Astrocyte of the cerebellum (primary cell): Measurements from ENCODE around the gene IMP4.

Source experiments
- DNase-seq: peaks from one replicate; pipeline ENCODE4 v3.0.0-alpha.2; 2011; ENCODE audit warnings: low read depth
- H3K4me3 ChIP-seq: 2 replicates; pipeline ENCODE4 v1.5.1; 2011; ENCODE audit warnings: mild to moderate bottlenecking, low read depth, low read length, moderate library complexity
- in situ Hi-C: cut with HindIII; loops from 2 replicates; pipeline ENCODE4 v1.10.0; 2017; ENCODE audit warnings: low sequenced_read_pairs
- TF ChIP-seq, protein P1 (sequence below): IDR thresholded peaks from 2 replicates; pipeline ENCODE4 v1.5.1; 2012; ENCODE audit warnings: low read length, low read depth, moderate library complexity, mild to moderate bottlenecking; ENCODE audit errors: missing control alignments

Gene IMP4

DNA sequence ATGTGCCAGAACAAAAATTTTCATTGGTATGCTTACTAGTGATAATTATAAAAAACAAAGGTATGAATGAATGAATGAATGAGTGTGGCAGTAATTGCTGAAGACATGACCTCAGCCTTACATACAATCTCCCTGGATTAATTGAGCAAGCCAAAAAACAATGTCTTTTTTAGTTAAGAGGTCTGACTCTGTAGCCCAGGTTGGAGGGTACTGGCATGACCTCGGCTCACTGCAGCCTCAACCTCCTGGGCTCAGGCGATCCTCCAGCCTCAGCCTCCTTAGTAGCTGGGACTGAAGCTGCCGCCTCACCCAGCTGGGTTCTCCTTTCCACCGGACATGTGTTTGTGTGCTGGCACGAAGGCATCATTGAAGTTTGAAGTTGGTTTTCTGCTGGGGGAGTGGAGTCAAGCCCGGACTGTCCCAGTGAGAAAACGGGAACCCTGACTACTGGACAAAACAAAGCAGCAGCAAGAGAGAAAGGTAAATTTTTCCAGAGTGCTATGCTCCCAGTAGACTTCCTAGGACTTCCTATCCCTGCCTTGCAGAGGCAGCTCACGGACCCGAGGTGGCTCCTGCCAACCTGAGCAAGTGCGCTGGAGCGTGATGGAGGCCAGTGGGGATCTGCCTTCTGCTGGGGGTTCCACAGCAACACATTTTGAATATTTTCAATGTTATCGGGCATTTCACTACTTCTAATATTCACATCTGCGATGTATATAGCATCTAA lies 6.4 kb upstream of the IMP4 start:
- TF ChIP-seq, protein P1, sequence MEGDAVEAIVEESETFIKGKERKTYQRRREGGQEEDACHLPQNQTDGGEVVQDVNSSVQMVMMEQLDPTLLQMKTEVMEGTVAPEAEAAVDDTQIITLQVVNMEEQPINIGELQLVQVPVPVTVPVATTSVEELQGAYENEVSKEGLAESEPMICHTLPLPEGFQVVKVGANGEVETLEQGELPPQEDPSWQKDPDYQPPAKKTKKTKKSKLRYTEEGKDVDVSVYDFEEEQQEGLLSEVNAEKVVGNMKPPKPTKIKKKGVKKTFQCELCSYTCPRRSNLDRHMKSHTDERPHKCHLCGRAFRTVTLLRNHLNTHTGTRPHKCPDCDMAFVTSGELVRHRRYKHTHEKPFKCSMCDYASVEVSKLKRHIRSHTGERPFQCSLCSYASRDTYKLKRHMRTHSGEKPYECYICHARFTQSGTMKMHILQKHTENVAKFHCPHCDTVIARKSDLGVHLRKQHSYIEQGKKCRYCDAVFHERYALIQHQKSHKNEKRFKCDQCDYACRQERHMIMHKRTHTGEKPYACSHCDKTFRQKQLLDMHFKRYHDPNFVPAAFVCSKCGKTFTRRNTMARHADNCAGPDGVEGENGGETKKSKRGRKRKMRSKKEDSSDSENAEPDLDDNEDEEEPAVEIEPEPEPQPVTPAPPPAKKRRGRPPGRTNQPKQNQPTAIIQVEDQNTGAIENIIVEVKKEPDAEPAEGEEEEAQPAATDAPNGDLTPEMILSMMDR = no peak
- no peak overlapping the region for H3K4me3 ChIP-seq
- in situ Hi-C loops = no loop called here
- no peak for DNase-seq

DNA sequence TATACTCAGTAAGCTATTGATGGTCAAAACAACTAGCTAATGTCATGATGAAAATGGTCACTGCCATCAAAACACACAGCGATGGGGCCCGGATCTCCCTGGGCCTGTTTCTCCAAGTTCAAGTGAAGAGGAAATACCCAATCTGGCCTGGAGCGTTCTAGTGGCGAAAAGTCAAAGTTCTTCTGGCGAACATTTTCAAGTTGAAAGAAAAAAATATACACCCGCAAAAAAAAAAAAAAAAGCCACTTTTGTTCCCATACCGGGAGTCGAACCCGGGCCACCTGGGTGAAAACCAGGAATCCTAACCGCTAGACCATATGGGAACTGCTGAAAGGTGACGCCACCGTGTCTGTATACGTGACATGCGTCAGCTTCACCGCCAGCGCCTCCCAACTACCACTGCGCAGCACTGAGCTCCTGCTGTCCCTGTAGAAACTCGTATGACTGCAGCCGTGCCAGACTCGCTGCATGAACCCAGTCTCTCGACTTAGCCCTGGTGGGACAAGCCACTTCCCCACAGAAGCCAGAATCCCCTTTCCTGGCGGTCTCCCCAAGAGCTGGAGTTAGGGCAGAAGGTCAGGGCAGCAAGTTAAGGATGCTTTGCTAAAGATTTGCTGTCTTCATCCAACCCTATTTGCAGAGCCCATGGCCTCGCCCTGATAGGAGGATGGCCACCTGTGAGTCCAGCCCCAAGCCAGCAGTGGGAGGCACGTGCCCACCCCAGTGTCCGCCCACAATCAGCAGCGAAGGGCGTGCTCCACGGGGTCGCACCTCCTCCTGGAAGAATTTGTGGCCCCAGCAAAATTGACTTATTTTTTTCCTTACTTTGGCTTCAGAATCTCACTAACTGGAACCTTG lies 5.6 kb upstream of the IMP4 start:
- in situ Hi-C loops = no loop called here
- peak; percentile 47 for DNase-seq
- peak overlapping the region; percentile 36 for H3K4me3 ChIP-seq
- TF ChIP-seq, protein P1 = no peak

DNA sequence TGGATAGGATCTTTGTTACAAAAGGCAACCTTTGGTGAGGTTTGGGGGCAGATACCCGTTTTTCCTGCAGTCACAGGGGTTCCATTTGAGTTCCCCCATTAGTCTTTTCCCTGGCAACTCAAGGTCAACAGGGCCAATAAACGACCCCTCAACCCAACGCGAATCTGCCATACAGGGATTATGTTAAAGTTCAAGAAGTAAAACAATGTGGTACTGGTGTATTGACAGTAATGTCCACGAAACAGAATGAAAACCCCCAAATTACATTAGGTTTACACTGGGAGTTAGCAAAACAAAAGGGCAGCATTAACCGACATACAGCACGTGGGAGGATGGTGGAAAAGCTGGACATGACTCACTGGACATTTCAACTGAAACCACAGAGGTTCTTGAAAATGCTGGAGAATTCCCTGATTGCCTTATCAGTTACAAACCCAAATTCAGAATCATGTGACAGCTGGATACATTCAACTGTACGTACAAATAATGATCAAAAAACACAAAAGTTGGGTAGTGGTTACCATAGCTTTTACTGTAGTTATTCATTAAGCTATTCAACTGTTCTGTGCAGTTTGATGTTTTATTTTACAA lies 4.9 kb upstream of the IMP4 start:
- in situ Hi-C loops = no loop called here
- H3K4me3 ChIP-seq = peak overlapping the region; percentile 36
- TF ChIP-seq, protein P1 = no peak
- peak; percentile 36 for DNase-seq

DNA sequence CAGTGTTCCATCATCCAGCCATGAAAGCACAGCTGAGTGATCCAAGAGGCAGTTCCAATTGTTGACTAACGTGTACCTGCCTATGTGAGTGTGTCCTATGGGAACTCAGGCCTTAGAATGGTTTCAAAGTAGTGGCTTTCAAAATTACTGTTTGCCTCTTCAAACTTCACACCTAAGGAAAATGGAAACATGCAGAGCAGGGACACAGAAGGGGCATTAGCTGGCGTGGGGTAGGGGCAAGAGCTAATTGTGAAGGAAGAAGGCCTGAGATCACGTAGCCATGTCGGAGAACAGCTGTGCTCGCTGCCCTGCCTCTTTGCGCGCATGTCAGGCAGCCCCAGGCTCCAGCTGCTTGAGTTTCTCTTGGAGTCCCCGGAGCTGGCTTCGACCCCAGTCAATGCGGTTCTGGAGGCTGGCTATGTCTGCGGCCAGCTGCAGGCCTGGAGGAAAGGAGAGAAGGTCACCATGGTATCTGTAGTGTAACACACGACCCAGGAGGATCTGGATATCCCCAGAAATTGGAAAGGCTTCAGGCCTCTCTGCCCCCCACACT lies 3.8 kb upstream of the IMP4 start:
- in situ Hi-C loops = no loop called here
- TF ChIP-seq, protein P1 = no peak
- H3K4me3 ChIP-seq = no peak overlapping the region
- no peak for DNase-seq

DNA sequence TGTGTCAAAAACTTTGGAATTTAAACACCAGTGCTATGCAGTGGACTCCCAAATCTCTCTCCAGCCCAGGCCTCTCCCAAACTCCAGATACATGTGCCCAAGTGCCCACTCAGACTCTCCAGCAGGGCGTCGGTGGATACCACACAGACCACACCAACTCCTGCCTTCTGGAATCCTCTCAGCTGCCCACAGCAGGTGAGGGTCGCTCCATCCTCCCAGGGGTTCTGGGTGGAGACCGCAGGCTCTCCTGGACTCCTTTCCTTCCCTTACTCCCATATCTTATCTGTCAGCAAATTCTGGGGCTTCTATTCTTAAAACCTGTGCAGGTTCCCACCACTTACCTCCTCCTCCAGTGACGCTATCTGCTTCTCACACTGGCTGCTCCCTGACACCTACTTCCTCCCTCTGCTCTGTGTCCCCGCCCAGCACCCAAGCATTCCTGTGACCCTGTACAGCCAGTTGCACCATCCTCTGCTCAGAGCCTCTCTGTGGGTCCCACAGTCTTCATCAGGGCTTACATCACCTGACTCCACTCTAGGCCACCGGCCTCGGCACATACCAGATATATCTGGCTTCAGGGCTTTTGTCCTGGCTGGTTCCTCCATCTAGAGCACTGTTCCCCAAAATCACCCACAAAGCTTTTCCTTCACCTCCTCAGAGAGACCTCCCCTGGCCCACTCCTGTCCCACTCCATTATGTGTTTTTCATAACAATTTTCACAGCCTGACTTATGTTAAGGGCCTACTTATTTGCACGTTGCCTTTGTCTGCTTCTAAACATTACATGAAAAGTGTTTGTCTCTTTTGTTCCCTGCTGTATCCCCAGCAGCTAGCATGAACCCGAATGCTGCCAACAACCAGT lies 2.6 kb upstream of the IMP4 start:
- in situ Hi-C loops = no loop called here
- no peak overlapping the region for H3K4me3 ChIP-seq
- no peak for DNase-seq
- TF ChIP-seq, protein P1 = no peak

DNA sequence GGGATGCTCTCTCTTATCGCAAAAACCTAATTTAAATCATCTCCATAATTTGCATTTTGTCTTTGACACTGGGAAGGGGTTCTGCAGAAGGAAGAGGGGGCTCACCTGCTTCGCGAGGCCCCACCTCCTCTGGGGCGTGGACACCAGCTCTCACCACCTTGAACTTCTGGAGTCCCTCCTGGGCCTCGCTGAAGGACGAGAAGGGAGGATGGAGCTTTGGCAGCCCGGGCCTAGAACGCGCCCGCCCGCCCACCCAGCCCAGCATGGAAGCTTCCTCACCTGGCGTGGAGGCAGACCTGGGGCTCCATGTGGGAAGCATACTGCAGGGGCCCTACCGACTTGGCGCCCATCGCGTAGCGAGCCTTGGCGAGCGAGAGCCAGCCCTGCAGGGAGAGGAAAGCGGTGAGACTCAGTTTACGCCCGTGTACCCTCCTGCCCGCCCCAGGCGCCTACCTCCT lies 1.1 kb upstream of the IMP4 start:
- in situ Hi-C loops = no loop called here
- TF ChIP-seq, protein P1 = no peak
- DNase-seq = no peak
- H3K4me3 ChIP-seq = peak overlapping the region; percentile 85
